Measurements from ENCODE around the gene EEF2K. TPM values are rescaled to one million over a fixed set of nuclear protein-coding genes. Genes with fewer than 3 reads are reported as not detected.

The EEF2K gene
- polyA plus RNA-seq, 2 of the 4 experiments (the other 2 are of a cell fraction) = 8.2 to 9.4 TPM

DNA sequence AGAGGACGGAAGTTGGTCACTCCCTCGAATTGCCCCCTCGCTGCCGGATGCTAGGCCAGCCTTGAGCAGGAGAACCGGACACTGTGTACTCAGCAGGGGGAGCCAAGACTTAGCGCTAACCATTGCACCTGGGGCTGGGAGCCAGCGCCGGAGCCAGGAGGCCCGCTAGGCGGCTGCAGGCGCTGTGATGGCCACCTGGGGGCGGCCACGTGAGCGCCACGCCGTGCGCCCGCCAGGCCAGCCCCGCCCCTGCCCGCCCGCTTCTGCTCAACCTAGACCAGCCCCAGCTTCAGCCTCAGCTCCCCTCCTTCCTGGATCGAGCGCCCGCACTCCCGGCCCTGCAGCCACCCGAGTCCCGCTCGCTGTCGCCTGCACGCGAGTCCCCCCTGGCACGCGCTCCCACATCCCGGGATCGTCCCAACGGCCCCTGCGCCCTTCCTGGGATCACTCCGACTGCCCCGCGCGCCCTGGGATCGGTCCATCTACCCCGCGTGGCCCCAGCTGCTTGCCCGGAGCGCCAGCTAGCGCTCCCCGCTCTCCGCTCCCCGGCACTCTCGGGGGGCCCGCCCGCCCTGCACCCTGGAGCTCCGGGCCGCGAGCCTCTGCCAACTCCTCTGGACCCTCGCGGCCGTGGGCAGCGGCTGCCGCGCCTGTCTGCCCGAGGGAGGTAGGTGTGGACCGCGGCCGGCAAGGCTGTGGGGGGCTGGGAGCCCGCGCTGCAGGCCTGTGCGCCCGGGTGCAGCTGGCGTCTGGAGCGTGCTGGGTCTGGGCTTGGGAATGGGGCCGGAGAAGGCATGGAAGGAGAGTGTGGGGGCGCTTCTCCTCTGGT is at the start of gene EEF2K (continued):
- TF ChIP-seq TP53 (CRISPR knock-in tag; IDR thresholded peaks at IDR 0.05) (no peak), HOXB5 (CRISPR knock-in tag; IDR thresholded peaks at IDR 0.05) (peak; percentile 79), ESRRA (IDR thresholded peaks at IDR 0.05; ENCODE audit: borderline replicate concordance, low read length) (no peak), NR3C1 (IDR thresholded peaks at IDR 0.05) (no peak), MYC (IDR thresholded peaks at IDR 0.05; ENCODE audit: borderline replicate concordance, low read length) (peak; percentile 94), MAZ (IDR thresholded peaks at IDR 0.05; ENCODE audit: borderline replicate concordance, low read depth, low read length) (0 out of 2 replicates have a peak, but pooled peaks have one; percentile 60), HEYL (CRISPR knock-in tag; IDR thresholded peaks at IDR 0.05) (no peak), KDM5A (IDR thresholded peaks at IDR 0.05) (no peak), SREBF2 (IDR thresholded peaks at IDR 0.05) (no peak), JUNB (IDR thresholded peaks at IDR 0.05) (no peak), ZFP36 (IDR thresholded peaks at IDR 0.05; ENCODE audit: borderline replicate concordance, partially characterized antibody) (peak; percentile 16), CBX2 (IDR thresholded peaks at IDR 0.05; ENCODE audit: borderline replicate concordance, low read depth) (no peak), EHF (CRISPR knock-in tag; IDR thresholded peaks at IDR 0.05) (no peak), BHLHE40 (IDR thresholded peaks at IDR 0.05; ENCODE audit: low read depth, low read length) (peak; percentile 25; the same call in 1 of the 2 replicates), RFX5 (IDR thresholded peaks at IDR 0.05) (no peak), ZC3H11A (IDR thresholded peaks at IDR 0.05) (no peak), FOSB (CRISPR knock-in tag; IDR thresholded peaks at IDR 0.05) (no peak), CEBPB (IDR thresholded peaks at IDR 0.05) (no peak), HOXA7 (CRISPR knock-in tag; IDR thresholded peaks at IDR 0.05) (no peak), HOXB13 (CRISPR knock-in tag; IDR thresholded peaks at IDR 0.05; ENCODE audit: low read depth) (no peak), PHF8 (IDR thresholded peaks at IDR 0.05; ENCODE audit: borderline replicate concordance, low read depth) (peak; percentile 52), NFE2L2 (conservative IDR thresholded peaks at IDR 0.05; ENCODE audit: low read length) (no peak), MAX (IDR thresholded peaks at IDR 0.05) (peak; percentile 90; the same call in 1 of the 2 replicates), RNF2 (IDR thresholded peaks at IDR 0.05; ENCODE audit: borderline replicate concordance, low read depth) (no peak), RCOR1 (IDR thresholded peaks at IDR 0.05; ENCODE audit: low read depth, low read length) (no peak), RAD21 (conservative IDR thresholded peaks at IDR 0.05 in 1 of 2, IDR thresholded peaks at IDR 0.05 in 1 of 2) (peak; percentile 70 to 90), JUN (IDR thresholded peaks at IDR 0.05) (peak; percentile 74 to 81), SMC3 (IDR thresholded peaks at IDR 0.05) (peak; percentile 96)
- TF ChIP-seq, protein P1, sequence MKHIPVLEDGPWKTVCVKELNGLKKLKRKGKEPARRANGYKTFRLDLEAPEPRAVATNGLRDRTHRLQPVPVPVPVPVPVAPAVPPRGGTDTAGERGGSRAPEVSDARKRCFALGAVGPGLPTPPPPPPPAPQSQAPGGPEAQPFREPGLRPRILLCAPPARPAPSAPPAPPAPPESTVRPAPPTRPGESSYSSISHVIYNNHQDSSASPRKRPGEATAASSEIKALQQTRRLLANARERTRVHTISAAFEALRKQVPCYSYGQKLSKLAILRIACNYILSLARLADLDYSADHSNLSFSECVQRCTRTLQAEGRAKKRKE (CRISPR knock-in tag; IDR thresholded peaks at IDR 0.05; ENCODE audit: low read depth) = peak; percentile 53; the same call in 1 of the 2 replicates
- TF ChIP-seq, protein P2, sequence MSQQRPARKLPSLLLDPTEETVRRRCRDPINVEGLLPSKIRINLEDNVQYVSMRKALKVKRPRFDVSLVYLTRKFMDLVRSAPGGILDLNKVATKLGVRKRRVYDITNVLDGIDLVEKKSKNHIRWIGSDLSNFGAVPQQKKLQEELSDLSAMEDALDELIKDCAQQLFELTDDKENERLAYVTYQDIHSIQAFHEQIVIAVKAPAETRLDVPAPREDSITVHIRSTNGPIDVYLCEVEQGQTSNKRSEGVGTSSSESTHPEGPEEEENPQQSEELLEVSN (IDR thresholded peaks at IDR 0.05; ENCODE audit: borderline replicate concordance, low read depth) = no peak; the same call in 1 of the 2 replicates
